ENCODE data around the gene DYSF.
"Not testable (repeated sequence)": the region's sequence is repeated elsewhere in the genome, so short reads cannot be mapped to it uniquely, and the experiment has no call there.

The DYSF gene
- long read RNA-seq, donor 1, full-length matches to known transcripts: 1 of 1 reads
- long read RNA-seq, donor 1, partial matches to known transcripts: 0 of 1 reads
- long read RNA-seq, donor 1, other reads (novel, unspliced or antisense): 0 of 1 reads
- long read RNA-seq, donor 2: 0 reads
- long read RNA-seq, donor 3: 0 reads
- long read RNA-seq, donor 4: 0 reads
- long read RNA-seq, donor 5: 0 reads
- long read RNA-seq, donor 6: 0 reads
- long read RNA-seq, donor 7: 0 reads
- long read RNA-seq, donor 8: 0 reads

- DNase-seq: peak; percentile 68
Observed at GRCh38 chr2:71453404-71454220, at the start of gene DYSF. Gene DYSF, plus strand, starts transcription at chr2:71453561.

GRCh38 chr2:71409611-71410010 is 43.8 kb upstream of the DYSF start:
- DNase-seq: no peak

- DNase-seq: no peak
Observed at GRCh38 chr2:71410696-71411095, 42.7 kb upstream of the DYSF start.

GRCh38 chr2:71416866-71417265 is 36.5 kb upstream of the DYSF start:
- not testable (repeated sequence) for DNase-seq

GRCh38 chr2:71417300-71418202 is 35.8 kb upstream of the DYSF start:
- peak; percentile 11 for DNase-seq

- no peak for DNase-seq
Observed at GRCh38 chr2:71419145-71419544, 34.2 kb upstream of the DYSF start.

GRCh38 chr2:71419976-71420375 is 33.4 kb upstream of the DYSF start:
- DNase-seq: no peak

GRCh38 chr2:71422786-71423185 is 30.6 kb upstream of the DYSF start:
- no peak for DNase-seq

- no peak for DNase-seq
Observed at GRCh38 chr2:71423817-71424420, 29.4 kb upstream of the DYSF start.

- DNase-seq: no peak
Observed at GRCh38 chr2:71426721-71427120, 26.6 kb upstream of the DYSF start.

- no peak for DNase-seq
Observed at GRCh38 chr2:71428472-71429383, 24.6 kb upstream of the DYSF start.

GRCh38 chr2:71445142-71445541 is 8.2 kb upstream of the DYSF start:
- DNase-seq: not testable (repeated sequence)

- no peak for DNase-seq
Observed at GRCh38 chr2:71446505-71446904, 6.9 kb upstream of the DYSF start.

GRCh38 chr2:71449343-71449742 is 4.0 kb upstream of the DYSF start:
- DNase-seq: no peak

- DNase-seq: no peak
Observed at GRCh38 chr2:71451705-71452104, 1.7 kb upstream of the DYSF start.

- DNase-seq: no peak
Observed at GRCh38 chr2:71452565-71452964, 796 bp upstream of the DYSF start.

- DNase-seq: peak; percentile 20
Observed at GRCh38 chr2:71454221-71455010, 1.1 kb downstream of the DYSF start.

GRCh38 chr2:71455011-71455740 is 1.8 kb downstream of the DYSF start:
- no peak for DNase-seq

- no peak for DNase-seq
Observed at GRCh38 chr2:71455741-71456569, 2.6 kb downstream of the DYSF start.
